ENCODE results near the gene TDP2. TPM values are rescaled to one million over a fixed set of nuclear protein-coding genes. Genes with fewer than 3 reads are reported as not detected.

Gene TDP2
- total and polyA plus RNA-seq, 9 of the 15 experiments (the other 6 are each of a cell fraction or from before 2014, with no cell fraction given), result 27.7 to 60.1 (median 31.8) TPM

DNA sequence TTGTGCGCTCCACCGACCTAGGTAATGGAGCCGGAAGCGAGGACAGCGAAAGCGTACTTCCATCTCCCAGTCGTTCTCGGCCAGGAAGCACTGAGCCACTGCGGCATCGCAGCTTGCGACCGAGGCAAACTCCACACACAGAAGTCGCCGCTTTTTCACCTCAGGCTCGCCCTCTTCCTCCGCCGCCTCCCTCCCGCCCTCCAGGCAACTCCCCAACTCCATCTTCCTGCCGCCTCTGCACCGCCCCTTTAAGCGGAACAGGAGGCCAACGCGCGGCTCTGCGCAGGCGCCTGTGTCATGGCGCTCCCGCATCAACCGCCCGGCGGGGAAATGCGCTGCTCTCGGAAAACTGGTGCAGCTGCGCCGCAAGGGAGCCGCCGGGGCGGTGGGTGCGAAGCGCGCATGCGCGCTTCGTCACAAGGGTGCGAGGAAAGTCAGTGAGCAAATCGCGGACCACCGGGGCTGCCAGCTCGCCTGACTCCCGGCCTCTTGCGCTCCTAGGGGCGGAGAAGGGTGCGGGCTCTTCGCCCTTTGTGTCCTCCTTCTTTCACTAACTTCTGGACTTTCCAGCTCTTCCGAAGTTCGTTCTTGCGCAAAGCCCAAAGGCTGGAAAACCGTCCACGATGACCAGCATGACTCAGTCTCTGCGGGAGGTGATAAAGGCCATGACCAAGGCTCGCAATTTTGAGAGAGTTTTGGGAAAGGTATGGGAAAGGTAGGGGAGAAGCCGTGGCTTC, at the start of gene TDP2, which contains the start of gene ACOT13 (continued):
- TF ChIP-seq, protein P1, sequence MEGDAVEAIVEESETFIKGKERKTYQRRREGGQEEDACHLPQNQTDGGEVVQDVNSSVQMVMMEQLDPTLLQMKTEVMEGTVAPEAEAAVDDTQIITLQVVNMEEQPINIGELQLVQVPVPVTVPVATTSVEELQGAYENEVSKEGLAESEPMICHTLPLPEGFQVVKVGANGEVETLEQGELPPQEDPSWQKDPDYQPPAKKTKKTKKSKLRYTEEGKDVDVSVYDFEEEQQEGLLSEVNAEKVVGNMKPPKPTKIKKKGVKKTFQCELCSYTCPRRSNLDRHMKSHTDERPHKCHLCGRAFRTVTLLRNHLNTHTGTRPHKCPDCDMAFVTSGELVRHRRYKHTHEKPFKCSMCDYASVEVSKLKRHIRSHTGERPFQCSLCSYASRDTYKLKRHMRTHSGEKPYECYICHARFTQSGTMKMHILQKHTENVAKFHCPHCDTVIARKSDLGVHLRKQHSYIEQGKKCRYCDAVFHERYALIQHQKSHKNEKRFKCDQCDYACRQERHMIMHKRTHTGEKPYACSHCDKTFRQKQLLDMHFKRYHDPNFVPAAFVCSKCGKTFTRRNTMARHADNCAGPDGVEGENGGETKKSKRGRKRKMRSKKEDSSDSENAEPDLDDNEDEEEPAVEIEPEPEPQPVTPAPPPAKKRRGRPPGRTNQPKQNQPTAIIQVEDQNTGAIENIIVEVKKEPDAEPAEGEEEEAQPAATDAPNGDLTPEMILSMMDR (IDR thresholded peaks at IDR 0.05 in 2 of 3, conservative IDR thresholded peaks at IDR 0.05 in 1 of 3; ENCODE audit: insufficient read depth in 2 of 3, low read depth in 1 of 3, low read length in 3 of 3), result peak; percentile 71 to 82 (median 79)
- TF ChIP-seq ZNF583 (CRISPR knock-in tag; IDR thresholded peaks at IDR 0.05) (no peak), PCBP1 (IDR thresholded peaks at IDR 0.05; ENCODE audit: low read depth, low read length, poor library complexity, severe bottlenecking) (peak; percentile 68), ZNF146 (CRISPR knock-in tag; IDR thresholded peaks at IDR 0.05; ENCODE audit: unreplicated experiment) (no peak), ZBTB7A (IDR thresholded peaks at IDR 0.05; ENCODE audit: borderline replicate concordance, control insufficient read depth, low read depth, low read length) (peak; percentile 81; the same call in 1 of the 2 replicates), ZNF121 (CRISPR knock-in tag; conservative IDR thresholded peaks at IDR 0.05) (no peak)
- TF ChIP-seq, protein P2, sequence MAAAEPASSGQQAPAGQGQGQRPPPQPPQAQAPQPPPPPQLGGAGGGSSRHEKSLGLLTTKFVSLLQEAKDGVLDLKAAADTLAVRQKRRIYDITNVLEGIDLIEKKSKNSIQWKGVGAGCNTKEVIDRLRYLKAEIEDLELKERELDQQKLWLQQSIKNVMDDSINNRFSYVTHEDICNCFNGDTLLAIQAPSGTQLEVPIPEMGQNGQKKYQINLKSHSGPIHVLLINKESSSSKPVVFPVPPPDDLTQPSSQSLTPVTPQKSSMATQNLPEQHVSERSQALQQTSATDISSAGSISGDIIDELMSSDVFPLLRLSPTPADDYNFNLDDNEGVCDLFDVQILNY (CRISPR knock-in tag; IDR thresholded peaks at IDR 0.05), result no peak
- TF ChIP-seq, protein P3, sequence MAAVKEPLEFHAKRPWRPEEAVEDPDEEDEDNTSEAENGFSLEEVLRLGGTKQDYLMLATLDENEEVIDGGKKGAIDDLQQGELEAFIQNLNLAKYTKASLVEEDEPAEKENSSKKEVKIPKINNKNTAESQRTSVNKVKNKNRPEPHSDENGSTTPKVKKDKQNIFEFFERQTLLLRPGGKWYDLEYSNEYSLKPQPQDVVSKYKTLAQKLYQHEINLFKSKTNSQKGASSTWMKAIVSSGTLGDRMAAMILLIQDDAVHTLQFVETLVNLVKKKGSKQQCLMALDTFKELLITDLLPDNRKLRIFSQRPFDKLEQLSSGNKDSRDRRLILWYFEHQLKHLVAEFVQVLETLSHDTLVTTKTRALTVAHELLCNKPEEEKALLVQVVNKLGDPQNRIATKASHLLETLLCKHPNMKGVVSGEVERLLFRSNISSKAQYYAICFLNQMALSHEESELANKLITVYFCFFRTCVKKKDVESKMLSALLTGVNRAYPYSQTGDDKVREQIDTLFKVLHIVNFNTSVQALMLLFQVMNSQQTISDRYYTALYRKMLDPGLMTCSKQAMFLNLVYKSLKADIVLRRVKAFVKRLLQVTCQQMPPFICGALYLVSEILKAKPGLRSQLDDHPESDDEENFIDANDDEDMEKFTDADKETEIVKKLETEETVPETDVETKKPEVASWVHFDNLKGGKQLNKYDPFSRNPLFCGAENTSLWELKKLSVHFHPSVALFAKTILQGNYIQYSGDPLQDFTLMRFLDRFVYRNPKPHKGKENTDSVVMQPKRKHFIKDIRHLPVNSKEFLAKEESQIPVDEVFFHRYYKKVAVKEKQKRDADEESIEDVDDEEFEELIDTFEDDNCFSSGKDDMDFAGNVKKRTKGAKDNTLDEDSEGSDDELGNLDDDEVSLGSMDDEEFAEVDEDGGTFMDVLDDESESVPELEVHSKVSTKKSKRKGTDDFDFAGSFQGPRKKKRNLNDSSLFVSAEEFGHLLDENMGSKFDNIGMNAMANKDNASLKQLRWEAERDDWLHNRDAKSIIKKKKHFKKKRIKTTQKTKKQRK (IDR thresholded peaks at IDR 0.05; ENCODE audit: borderline replicate concordance, low read depth, low read length), result no peak
- TF ChIP-seq, protein P4, sequence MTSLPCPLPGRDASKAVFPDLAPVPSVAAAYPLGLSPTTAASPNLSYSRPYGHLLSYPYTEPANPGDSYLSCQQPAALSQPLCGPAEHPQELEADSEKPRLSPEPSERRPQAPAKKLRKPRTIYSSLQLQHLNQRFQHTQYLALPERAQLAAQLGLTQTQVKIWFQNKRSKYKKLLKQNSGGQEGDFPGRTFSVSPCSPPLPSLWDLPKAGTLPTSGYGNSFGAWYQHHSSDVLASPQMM (CRISPR knock-in tag; IDR thresholded peaks at IDR 0.05), result no peak
- TF ChIP-seq, protein P5, sequence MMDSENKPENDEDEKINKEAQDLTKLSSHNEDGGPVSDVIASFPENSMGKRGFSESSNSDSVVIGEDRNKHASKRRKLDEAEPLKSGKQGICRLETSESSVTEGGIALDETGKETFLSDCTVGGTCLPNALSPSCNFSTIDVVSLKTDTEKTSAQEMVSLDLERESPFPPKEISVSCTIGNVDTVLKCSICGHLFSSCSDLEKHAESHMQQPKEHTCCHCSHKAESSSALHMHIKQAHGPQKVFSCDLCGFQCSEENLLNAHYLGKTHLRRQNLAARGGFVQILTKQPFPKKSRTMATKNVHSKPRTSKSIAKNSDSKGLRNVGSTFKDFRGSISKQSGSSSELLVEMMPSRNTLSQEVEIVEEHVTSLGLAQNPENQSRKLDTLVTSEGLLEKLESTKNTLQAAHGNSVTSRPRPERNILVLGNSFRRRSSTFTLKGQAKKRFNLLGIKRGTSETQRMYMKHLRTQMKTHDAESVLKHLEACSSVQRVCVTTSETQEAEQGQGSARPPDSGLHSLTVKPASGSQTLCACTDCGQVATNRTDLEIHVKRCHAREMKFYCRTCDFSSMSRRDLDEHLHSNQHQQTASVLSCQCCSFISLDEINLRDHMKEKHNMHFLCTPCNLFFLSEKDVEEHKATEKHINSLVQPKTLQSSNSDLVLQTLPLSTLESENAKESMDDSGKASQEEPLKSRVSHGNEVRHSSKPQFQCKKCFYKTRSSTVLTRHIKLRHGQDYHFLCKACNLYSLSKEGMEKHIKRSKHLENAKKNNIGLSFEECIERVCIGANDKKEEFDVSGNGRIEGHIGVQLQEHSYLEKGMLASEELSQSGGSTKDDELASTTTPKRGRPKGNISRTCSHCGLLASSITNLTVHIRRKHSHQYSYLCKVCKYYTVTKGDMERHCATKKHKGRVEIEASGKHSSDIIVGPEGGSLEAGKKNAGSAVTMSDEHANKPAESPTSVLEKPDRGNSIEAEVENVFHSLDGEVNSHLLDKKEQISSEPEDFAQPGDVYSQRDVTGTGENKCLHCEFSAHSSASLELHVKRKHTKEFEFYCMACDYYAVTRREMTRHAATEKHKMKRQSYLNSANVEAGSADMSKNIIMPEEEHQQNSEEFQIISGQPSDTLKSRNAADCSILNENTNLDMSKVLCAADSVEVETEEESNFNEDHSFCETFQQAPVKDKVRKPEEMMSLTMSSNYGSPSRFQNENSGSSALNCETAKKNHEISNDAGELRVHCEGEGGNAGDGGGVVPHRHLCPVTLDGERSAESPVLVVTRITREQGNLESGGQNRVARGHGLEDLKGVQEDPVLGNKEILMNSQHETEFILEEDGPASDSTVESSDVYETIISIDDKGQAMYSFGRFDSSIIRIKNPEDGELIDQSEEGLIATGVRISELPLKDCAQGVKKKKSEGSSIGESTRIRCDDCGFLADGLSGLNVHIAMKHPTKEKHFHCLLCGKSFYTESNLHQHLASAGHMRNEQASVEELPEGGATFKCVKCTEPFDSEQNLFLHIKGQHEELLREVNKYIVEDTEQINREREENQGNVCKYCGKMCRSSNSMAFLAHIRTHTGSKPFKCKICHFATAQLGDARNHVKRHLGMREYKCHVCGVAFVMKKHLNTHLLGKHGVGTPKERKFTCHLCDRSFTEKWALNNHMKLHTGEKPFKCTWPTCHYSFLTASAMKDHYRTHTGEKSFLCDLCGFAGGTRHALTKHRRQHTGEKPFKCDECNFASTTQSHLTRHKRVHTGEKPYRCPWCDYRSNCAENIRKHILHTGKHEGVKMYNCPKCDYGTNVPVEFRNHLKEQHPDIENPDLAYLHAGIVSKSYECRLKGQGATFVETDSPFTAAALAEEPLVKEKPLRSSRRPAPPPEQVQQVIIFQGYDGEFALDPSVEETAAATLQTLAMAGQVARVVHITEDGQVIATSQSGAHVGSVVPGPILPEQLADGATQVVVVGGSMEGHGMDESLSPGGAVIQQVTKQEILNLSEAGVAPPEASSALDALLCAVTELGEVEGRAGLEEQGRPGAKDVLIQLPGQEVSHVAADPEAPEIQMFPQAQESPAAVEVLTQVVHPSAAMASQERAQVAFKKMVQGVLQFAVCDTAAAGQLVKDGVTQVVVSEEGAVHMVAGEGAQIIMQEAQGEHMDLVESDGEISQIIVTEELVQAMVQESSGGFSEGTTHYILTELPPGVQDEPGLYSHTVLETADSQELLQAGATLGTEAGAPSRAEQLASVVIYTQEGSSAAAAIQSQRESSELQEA (IDR thresholded peaks at IDR 0.05; ENCODE audit: low read depth), result no peak
